ENCODE results near the gene ARHGAP40.

- TF ChIP-seq ASH2L (IDR thresholded peaks at IDR 0.05; ENCODE audit: insufficient read length, low read depth, low read length), result no peak
- TF ChIP-seq MLX (CRISPR knock-in tag; IDR thresholded peaks at IDR 0.05), result no peak
These were observed 15.6 kb downstream of the ARHGAP40 start for GRCh38 chr20:38617011-38617829.
